Astrocyte (in vitro differentiated cells and primary cell): Measurements from ENCODE around the gene TNFAIP1.

Experiments used
- CTCF ChIP-seq: IDR thresholded peaks from 2 replicates; pipeline ENCODE4 v1.5.1; 2011; ENCODE audit warnings: low read depth, mild to moderate bottlenecking, inconsistent platforms, low read length, moderate library complexity; ENCODE audit not compliant: insufficient read depth
- EZH2 ChIP-seq: IDR thresholded peaks from 2 replicates; pipeline ENCODE4 v1.6.1; 2012; ENCODE audit warnings: mild to moderate bottlenecking, low read length, inconsistent platforms; ENCODE audit not compliant: insufficient read depth

- TF ChIP-seq EZH2 (no peak), CTCF (no peak)
Measured at GRCh38 chr17:28385406-28385805, 49.8 kb downstream of the TNFAIP1 start.
